MM.1S (cell line): ENCODE measurements around the gene SH3RF3.

Source experiments
- DNase-seq: peaks from one replicate; pipeline ENCODE4 v3.0.0-alpha.2; 2015
- H2AFZ ChIP-seq: fragments of 300-600 bp; sonication (generic); 2 replicates; pipeline ENCODE4 v1.6.0; 2016; ENCODE audit warnings: antibody characterized with exemption, low read length
- H3F3A ChIP-seq: fragments of 300-600 bp; sonication (generic); 2 replicates; pipeline ENCODE4 v1.6.1; 2016; ENCODE audit warnings: mild to moderate bottlenecking, antibody characterized with exemption, low read length, moderate library complexity, mixed read lengths; ENCODE audit not compliant: insufficient read depth
- H3K27ac ChIP-seq: fragments of 300-600 bp; sonication (generic); 2 replicates; pipeline ENCODE4 v1.5.1; 2016; ENCODE audit warnings: mild to moderate bottlenecking, low read length
- H3K27me3 ChIP-seq: fragments of 300-600 bp; sonication (generic); replicated peaks from 2 replicates; pipeline ENCODE4 v1.6.0; 2016; ENCODE audit warnings: low read length; ENCODE audit not compliant: insufficient read depth
- H3K36me3 ChIP-seq: fragments of 300-600 bp; sonication (generic); replicated peaks from 2 replicates; pipeline ENCODE4 v1.6.1; 2016; ENCODE audit warnings: mild to moderate bottlenecking, low read length, mixed read lengths; ENCODE audit not compliant: insufficient read depth
- H3K4me1 ChIP-seq: fragments of 300-600 bp; sonication (generic); 2 replicates; pipeline ENCODE4 v1.6.1; 2016; ENCODE audit warnings: low read length, mixed read lengths
- H3K4me2 ChIP-seq: fragments of 300-600 bp; sonication (generic); 2 replicates; pipeline ENCODE4 v1.6.0; 2016; ENCODE audit warnings: low read depth, low read length
- H3K4me3 ChIP-seq: fragments of 300-600 bp; sonication (generic); 2 replicates; pipeline ENCODE4 v1.5.1; 2016; ENCODE audit warnings: low read length, mixed read lengths
- H3K79me2 ChIP-seq: fragments of 300-600 bp; sonication (generic); 2 replicates; pipeline ENCODE4 v1.6.1; 2016; ENCODE audit warnings: mixed run types, low read length, mixed read lengths
- H3K9ac ChIP-seq: fragments of 300-600 bp; sonication (generic); 2 replicates; pipeline ENCODE4 v1.6.1; 2016; ENCODE audit warnings: low read length, mixed read lengths
- H3K9me2 ChIP-seq: fragments of 300-600 bp; sonication (generic); replicated peaks from 2 replicates; pipeline ENCODE4 v1.6.1; 2016; ENCODE audit warnings: mild to moderate bottlenecking, low read length, mixed read lengths; ENCODE audit not compliant: insufficient read depth
- H3K9me3 ChIP-seq: fragments of 300-600 bp; sonication (generic); replicated peaks from 2 replicates; pipeline ENCODE4 v1.6.1; 2016; ENCODE audit warnings: mild to moderate bottlenecking, low read length, mixed read lengths; ENCODE audit not compliant: insufficient read depth
- H4K20me1 ChIP-seq: fragments of 300-600 bp; sonication (generic); 2 replicates; pipeline ENCODE4 v1.6.1; 2016; ENCODE audit warnings: mild to moderate bottlenecking, low read length, moderate library complexity, mixed read lengths; ENCODE audit not compliant: insufficient read depth
- CTCF ChIP-seq: fragments of 300-600 bp; sonication (generic); IDR thresholded peaks from 2 replicates; pipeline ENCODE4 v1.5.1; 2016; ENCODE audit warnings: antibody characterized with exemption, low read length, mixed read lengths
- EZH2 ChIP-seq: fragments of 300-600 bp; sonication (generic); optimal IDR thresholded peaks from 2 replicates; pipeline ENCODE3; 2017; ENCODE audit warnings: low read depth, mild to moderate bottlenecking, antibody characterized with exemption, low read length, mixed read lengths
- EZH2phosphoT487 ChIP-seq: fragments of 300-600 bp; sonication (generic); IDR thresholded peaks from 2 replicates; pipeline ENCODE4 v1.6.1; 2018; ENCODE audit warnings: antibody characterized with exemption, low read length

SH3RF3 gene

GRCh38 chr2:109419960-109420370 is 291.0 kb downstream of the SH3RF3 start:
- Histone ChIP-seq H2AFZ (no peak overlapping the region), H3K9me2 (no peaks in the 10 kb centered on the region), H3K9ac (no peak overlapping the region), H3F3A (no peaks in the 10 kb centered on the region), H3K27me3 (no peaks in the 10 kb centered on the region), H3K79me2 (no peaks in the 10 kb centered on the region), H3K4me2 (no peak overlapping the region), H3K9me3 (no peaks in the 10 kb centered on the region), H3K36me3 (no peaks in the 10 kb centered on the region), H3K4me1 (no peaks in the 10 kb centered on the region), H4K20me1 (no peaks in the 10 kb centered on the region), H3K27ac (no peak overlapping the region), H3K4me3 (no peak overlapping the region)
- no peak for DNase-seq
- TF ChIP-seq EZH2phosphoT487 = no peak
- no peak for TF ChIP-seq EZH2
- TF ChIP-seq CTCF = no peak

GRCh38 chr2:109421101-109421500 is 292.1 kb downstream of the SH3RF3 start:
- no peak for TF ChIP-seq CTCF
- Histone ChIP-seq H3K9me3 (no peaks in the 10 kb centered on the region), H3K9ac (no peak overlapping the region), H3K4me1 (no peaks in the 10 kb centered on the region), H4K20me1 (no peaks in the 10 kb centered on the region), H2AFZ (no peak overlapping the region), H3K4me2 (no peak overlapping the region), H3K27ac (no peak overlapping the region), H3K27me3 (no peaks in the 10 kb centered on the region), H3K4me3 (no peak overlapping the region), H3K36me3 (no peaks in the 10 kb centered on the region), H3F3A (no peaks in the 10 kb centered on the region), H3K9me2 (no peaks in the 10 kb centered on the region), H3K79me2 (no peaks in the 10 kb centered on the region)
- no peak for DNase-seq

GRCh38 chr2:109421642-109422041 is 292.6 kb downstream of the SH3RF3 start:
- Histone ChIP-seq H3K4me2 (no peak overlapping the region), H3K27ac (no peak overlapping the region), H3K79me2 (no peaks in the 10 kb centered on the region), H3K9me2 (no peaks in the 10 kb centered on the region), H3K9me3 (no peaks in the 10 kb centered on the region), H3K9ac (no peak overlapping the region), H3K27me3 (no peaks in the 10 kb centered on the region), H4K20me1 (no peaks in the 10 kb centered on the region), H3F3A (no peaks in the 10 kb centered on the region), H3K4me3 (no peak overlapping the region), H3K36me3 (no peaks in the 10 kb centered on the region), H3K4me1 (no peaks in the 10 kb centered on the region), H2AFZ (no peak overlapping the region)
- TF ChIP-seq EZH2phosphoT487 = no peak
- no peak for TF ChIP-seq EZH2
- TF ChIP-seq CTCF = no peak
- no peak for DNase-seq
